Kidney epithelial cell (primary cell): ENCODE data around the gene HOGA1. TPM values are rescaled to one million over a fixed set of nuclear protein-coding genes. Genes with fewer than 3 reads are reported as not detected.

ENCODE experiments used
- DNase-seq: peaks from one replicate; pipeline ENCODE4 v3.0.0-alpha.2; 2010; ENCODE audit warnings: low read depth
- H3K27me3 ChIP-seq: 2 replicates; pipeline ENCODE4 v1.6.0; 2011; ENCODE audit warnings: low read length; ENCODE audit not compliant: control insufficient read depth, insufficient read depth
- H3K36me3 ChIP-seq: 2 replicates; pipeline ENCODE4 v1.5.1; 2011; ENCODE audit warnings: low read length; ENCODE audit not compliant: control insufficient read depth, insufficient read depth
- H3K4me3 ChIP-seq: 2 replicates; pipeline ENCODE4 v1.5.1; 2011; ENCODE audit warnings: low read depth, mild to moderate bottlenecking, control low read depth, low read length
- total RNA-seq: library from RNA; depleted of rRNA; stranded (reverse); fragments of >200 nt; gene quantifications from 2 replicates; pipeline ENCODE4 v1.2.3, GENCODE V29; 2015
- TF ChIP-seq, protein P1 (sequence below): IDR thresholded peaks from 2 replicates; pipeline ENCODE4 v1.5.1; 2011; ENCODE audit warnings: mild to moderate bottlenecking, moderate library complexity, low read length, control low read depth, inconsistent platforms; ENCODE audit not compliant: insufficient read depth, poor library complexity, severe bottlenecking

Gene HOGA1
- total RNA-seq, 1 donor from 2014 or later, result 3.4 TPM

DNA sequence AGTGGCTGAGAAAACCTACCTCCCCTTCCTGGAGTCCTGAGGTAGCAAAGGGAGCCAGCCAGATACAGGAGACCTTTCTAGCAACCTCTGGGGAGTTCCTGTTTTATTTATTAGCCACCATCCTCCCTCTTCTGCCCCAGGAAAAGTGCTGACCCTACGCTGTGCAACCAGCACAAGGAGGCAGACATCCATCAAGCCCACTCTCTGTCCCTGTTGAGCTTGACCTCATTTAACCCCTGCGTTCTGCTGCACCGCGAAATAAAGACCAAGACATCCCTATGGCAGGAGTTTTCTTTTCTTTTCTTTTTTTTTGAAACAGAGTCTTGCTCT, 37.0 kb upstream of the HOGA1 start:
- TF ChIP-seq, protein P1, sequence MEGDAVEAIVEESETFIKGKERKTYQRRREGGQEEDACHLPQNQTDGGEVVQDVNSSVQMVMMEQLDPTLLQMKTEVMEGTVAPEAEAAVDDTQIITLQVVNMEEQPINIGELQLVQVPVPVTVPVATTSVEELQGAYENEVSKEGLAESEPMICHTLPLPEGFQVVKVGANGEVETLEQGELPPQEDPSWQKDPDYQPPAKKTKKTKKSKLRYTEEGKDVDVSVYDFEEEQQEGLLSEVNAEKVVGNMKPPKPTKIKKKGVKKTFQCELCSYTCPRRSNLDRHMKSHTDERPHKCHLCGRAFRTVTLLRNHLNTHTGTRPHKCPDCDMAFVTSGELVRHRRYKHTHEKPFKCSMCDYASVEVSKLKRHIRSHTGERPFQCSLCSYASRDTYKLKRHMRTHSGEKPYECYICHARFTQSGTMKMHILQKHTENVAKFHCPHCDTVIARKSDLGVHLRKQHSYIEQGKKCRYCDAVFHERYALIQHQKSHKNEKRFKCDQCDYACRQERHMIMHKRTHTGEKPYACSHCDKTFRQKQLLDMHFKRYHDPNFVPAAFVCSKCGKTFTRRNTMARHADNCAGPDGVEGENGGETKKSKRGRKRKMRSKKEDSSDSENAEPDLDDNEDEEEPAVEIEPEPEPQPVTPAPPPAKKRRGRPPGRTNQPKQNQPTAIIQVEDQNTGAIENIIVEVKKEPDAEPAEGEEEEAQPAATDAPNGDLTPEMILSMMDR, result no peak
- H3K36me3 ChIP-seq, result no peaks in the 10 kb centered on the region
- no peak overlapping the region for H3K4me3 ChIP-seq
- no peaks in the 10 kb centered on the region for H3K27me3 ChIP-seq
- DNase-seq, result no peak

DNA sequence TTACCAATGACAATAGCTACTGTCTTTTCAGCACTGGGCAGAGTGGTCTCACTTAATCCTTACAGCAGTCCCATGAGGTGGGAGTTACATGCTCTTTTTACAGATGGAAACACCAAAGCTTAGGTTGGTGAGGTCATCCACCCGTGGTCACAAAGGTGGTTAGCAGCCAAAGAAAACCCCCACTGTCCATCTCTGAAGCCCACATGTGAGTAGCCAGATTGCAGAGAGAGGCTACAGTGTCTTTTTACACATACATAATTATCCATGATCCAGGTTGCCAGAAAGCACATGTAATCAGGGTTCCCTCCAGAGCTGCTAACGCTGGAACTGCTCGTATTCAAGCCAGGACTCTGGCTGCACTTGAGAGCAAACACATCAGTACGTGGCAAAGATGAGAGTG, 36.2 kb upstream of the HOGA1 start:
- H3K27me3 ChIP-seq, result no peaks in the 10 kb centered on the region
- no peak overlapping the region for H3K4me3 ChIP-seq
- DNase-seq, result no peak
- TF ChIP-seq, protein P1, result no peak
- no peaks in the 10 kb centered on the region for H3K36me3 ChIP-seq

DNA sequence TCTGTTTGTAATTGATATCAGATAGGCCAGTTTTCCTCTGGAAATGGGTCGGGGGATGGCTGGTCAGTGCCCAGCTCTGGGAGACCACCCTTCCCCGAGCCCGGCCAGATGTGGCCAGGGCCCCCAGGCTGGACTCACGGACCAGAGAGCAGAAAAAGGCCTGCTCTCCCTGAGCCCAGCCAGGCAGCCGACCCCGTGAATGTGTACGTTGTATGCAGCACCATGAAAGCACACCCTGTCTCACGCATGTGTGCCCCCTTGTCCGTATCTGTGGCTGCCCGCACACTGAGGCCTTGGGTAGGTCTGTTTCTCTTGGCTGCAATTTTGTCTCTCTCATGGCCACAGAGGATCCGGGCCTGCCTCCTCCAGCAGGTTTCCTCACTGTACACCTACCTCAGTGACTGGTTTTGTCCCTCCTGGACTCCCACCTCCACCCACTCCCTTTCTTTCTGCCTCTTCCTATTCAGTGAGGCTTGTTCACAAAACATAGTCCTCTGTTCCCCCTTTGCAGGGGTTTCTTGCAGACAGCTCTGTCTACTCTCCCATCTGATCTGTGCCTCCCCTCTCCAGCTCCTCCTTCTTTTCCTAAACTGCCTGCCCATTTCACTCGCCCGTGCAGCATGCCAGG, 35.2 kb upstream of the HOGA1 start:
- H3K27me3 ChIP-seq, result no peaks in the 10 kb centered on the region
- no peak for DNase-seq
- H3K4me3 ChIP-seq, result no peak overlapping the region
- no peaks in the 10 kb centered on the region for H3K36me3 ChIP-seq
- TF ChIP-seq, protein P1, result no peak

DNA sequence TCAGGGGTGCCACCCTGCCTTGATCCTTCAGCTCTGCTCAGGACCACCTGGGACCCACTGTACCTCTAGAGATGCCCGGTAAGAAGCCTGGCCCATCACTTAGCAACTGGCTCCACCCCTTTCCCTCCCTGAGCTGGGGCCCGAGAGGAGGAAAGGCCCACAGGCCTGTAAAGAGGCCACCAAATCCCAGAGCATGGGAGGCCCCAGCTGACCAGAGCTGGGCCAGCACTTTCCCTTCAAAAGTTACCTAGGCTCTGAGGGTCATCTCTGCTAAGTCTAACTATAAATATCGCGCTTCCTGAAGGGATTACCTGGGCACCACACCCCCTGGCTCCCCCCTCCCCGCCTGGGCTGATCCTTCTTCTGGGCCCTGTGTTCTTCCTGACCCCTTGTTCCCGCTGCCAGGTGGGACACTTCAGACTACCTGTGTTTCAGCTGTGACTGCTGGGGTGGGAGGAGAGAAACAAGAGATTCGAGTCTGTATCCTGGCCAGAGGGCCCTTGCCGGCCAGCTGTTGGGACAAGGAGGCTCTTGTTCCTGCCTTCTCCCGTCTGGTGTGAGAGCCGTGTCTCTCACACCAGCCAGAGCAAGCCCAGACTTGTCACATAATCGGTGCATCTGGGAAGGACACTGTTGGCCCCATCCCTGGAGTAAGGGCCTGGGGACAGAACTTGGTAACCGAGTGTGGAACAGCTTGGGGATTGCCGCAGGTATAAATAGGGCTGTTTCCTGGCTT, 34.4 kb upstream of the HOGA1 start:
- TF ChIP-seq, protein P1, result no peak
- no peaks in the 10 kb centered on the region for H3K36me3 ChIP-seq
- no peaks in the 10 kb centered on the region for H3K27me3 ChIP-seq
- no peak overlapping the region for H3K4me3 ChIP-seq
- DNase-seq, result no peak

DNA sequence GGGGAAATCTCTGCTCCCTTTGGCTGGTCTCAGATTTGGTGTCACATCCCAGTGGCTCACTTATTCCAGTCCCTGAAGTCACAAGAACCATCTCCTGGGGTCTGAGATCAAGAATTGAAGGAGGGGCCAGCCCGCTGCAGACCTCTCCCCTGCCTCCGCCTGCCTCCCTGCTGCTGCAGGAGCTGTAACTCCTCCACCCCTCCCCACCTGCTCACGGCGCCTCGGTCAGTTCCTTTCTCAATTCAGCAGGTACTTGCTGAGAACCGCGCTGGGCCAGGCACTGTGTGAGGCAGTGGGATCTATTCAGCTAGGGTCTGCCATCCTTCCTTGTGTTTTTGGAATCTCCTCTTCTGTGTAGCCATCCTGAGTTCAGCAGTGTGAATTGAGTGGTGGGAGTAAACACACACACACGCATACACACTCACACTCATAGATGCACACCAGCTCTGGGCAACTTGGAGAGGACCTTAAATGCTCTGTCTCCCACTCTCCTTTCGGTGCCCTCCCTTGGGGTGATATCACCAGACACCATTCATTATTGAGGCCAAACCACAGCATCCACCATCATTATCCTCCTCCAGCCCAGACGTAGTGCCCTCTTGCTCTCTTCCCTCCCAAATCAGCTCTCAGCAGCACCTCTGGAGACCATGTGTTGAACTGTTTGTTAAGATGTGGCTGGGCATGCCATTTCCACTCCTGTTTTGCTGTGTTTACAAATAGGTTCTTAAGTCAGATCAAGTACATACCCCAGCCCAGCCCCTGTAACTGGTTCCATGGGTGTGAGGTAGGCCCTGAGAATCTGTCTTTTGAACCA, 33.6 kb upstream of the HOGA1 start:
- no peaks in the 10 kb centered on the region for H3K36me3 ChIP-seq
- DNase-seq, result no peak
- TF ChIP-seq, protein P1, result no peak
- H3K27me3 ChIP-seq, result no peaks in the 10 kb centered on the region
- H3K4me3 ChIP-seq, result no peak overlapping the region
